Transverse colon (tissue), 4 donors: ENCODE results near the gene DYNC1LI1.

ENCODE experiments used
- EP300 ChIP-seq: sonication (generic); formaldehyde crosslinking; IDR thresholded peaks from one replicate; pipeline ENCODE4 v1.6.1; 2017; ENCODE audit warnings: antibody characterized with exemption, low read depth
- POLR2A ChIP-seq: fragments of 450-650 bp; IDR thresholded peaks from one replicate; pipeline ENCODE4 v1.6.1; 2016; ENCODE audit warnings: antibody characterized with exemption, mild to moderate bottlenecking, moderate library complexity
- POLR2AphosphoS5 ChIP-seq, 3 donors: sonication (generic); formaldehyde crosslinking; IDR thresholded peaks; one replicate each; pipeline ENCODE4 v1.6.1; 2016; ENCODE audit warnings: antibody characterized with exemption in 3 of 3
- TF ChIP-seq, protein P1 (sequence below), 5 experiments: fragments of 200-600 bp in 3 of 5; fragments of 450-650 bp in 2 of 5; sonication (generic) in 3 of 5; IDR thresholded peaks; 1 replicate in 2 of 5; 2 replicates in 3 of 5; pipeline ENCODE4 v1.5.1; 2016 to 2017; ENCODE audit warnings: antibody characterized with exemption in 5 of 5, inconsistent platforms in 3 of 5, mild to moderate bottlenecking in 2 of 5, moderate library complexity in 1 of 5

DNA sequence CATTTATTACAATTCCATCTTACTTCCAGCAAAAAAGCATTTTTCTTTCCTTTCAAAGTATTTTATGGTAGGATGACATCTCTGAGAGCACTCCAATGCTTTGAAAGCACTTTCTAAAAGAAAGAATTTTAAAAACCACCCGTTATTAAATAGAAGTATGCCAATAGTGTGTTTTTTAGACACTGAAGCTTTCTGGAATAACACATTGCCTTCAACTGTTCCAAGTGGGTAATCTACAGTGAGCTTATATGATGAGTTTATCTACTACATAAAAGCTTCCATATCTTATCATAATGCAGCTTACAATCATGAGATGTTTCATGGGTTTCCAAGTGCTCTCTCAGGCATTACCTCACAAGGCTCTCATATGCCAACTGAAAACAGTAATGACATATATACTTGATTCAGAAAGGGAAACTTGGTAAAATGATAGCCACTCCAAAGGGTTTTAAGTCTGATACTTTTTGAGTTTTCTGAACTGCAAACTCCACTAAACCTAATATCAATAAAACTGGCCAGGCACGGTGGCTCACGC lies 82.1 kb downstream of the DYNC1LI1 start:
- TF ChIP-seq, protein P1, sequence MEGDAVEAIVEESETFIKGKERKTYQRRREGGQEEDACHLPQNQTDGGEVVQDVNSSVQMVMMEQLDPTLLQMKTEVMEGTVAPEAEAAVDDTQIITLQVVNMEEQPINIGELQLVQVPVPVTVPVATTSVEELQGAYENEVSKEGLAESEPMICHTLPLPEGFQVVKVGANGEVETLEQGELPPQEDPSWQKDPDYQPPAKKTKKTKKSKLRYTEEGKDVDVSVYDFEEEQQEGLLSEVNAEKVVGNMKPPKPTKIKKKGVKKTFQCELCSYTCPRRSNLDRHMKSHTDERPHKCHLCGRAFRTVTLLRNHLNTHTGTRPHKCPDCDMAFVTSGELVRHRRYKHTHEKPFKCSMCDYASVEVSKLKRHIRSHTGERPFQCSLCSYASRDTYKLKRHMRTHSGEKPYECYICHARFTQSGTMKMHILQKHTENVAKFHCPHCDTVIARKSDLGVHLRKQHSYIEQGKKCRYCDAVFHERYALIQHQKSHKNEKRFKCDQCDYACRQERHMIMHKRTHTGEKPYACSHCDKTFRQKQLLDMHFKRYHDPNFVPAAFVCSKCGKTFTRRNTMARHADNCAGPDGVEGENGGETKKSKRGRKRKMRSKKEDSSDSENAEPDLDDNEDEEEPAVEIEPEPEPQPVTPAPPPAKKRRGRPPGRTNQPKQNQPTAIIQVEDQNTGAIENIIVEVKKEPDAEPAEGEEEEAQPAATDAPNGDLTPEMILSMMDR (IDR thresholded peaks at IDR 0.05), result no peak
- TF ChIP-seq POLR2AphosphoS5 (IDR thresholded peaks at IDR 0.05) (no peak), EP300 (no peak), POLR2A (no peak)
